Breast epithelium (tissue), 3 donors: ENCODE data around the gene POLQ. TPM values are rescaled to one million over a fixed set of nuclear protein-coding genes. Genes with fewer than 3 reads are reported as not detected.

Source experiments
- total RNA-seq, 3 donors: library from RNA; depleted of rRNA; stranded (reverse); fragments of >200 nt; gene quantifications; one replicate each; pipeline ENCODE4 v1.1.0, GENCODE V29; 2016

The POLQ gene
- total RNA-seq, 3 donors from 2014 or later = under 0.01 to 0.64 (median 0.29) TPM

Other genes starting within 250 kb of the POLQ start
- gene ARGFX, start 22.0 kb upstream of the POLQ start, total RNA-seq = not detected
- not detected for gene FBXO40, start 47.4 kb upstream of the POLQ start, total RNA-seq
- gene HCLS1, start 114.9 kb upstream of the POLQ start, total RNA-seq = 100 to 1,000 TPM in 1 of 3 donors, 10 to 100 TPM in 2; 37.8 to 144 (median 42.6) TPM
- gene GOLGB1, start 203.8 kb upstream of the POLQ start, total RNA-seq = 100 to 1,000 TPM in 1 of 3 donors, 10 to 100 TPM in 2; 95.4 to 106 (median 95.4) TPM